Loucy (cell line): ENCODE results near the gene CDK7.

Source experiments
- CTCF ChIP-seq: fragments of 200-600 bp; sonication (generic); conservative IDR thresholded peaks from 2 replicates; pipeline ENCODE4 v1.5.1; 2014; ENCODE audit warnings: mild to moderate bottlenecking, antibody characterized with exemption, low read length
- EZH2phosphoT487 ChIP-seq: fragments of 200-600 bp; IDR thresholded peaks from 2 replicates; pipeline ENCODE4 v1.6.1; 2018; ENCODE audit warnings: antibody characterized with exemption, mild to moderate bottlenecking, moderate library complexity, borderline replicate concordance

- TF ChIP-seq CTCF (no peak), EZH2phosphoT487 (no peak)
These were observed 13.3 kb downstream of the CDK7 start for GRCh38 chr5:69248019-69248418.
